Measurements from ENCODE around the gene TRPV5. TPM values are rescaled to one million over a fixed set of nuclear protein-coding genes. Genes with fewer than 3 reads are reported as not detected.
A peak's percentile ranks its signal among the peaks of the same experiment; 100 is the strongest.

Gene TRPV5
- total RNA-seq, 2 experiments from 2014 or later: not detected

DNA sequence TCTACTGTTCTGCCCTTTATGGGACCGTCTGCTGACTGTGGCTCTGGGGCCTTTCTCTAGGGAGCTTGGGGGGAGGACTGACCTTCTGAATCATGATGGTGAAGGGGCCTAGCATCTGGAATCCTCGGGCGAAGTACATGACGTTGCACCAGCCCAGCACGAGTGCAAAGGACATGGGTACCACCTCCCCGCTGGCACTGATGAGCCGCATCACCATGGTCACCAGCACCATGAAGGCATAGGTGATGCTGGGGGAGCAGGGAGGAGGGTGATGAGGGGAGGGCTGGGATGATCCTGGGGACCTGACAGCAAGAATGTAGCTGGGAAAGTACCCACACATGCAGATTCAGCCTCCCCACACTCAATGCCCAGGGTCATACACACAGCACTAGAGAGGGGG is 59.1 kb downstream of the TRPV5 start:
- Mint-ChIP-seq H3K9me3 (ENCODE audit: low read depth) (no peaks in the 10 kb centered on the region), H3K27ac (no peak overlapping the region), H3K4me3 (no peak overlapping the region), H3K27me3 (peaks cover 4% of the 10 kb centered on the region), H3K4me1 (no peaks in the 10 kb centered on the region), H3K36me3 (no peaks in the 10 kb centered on the region)
- ATAC-seq (no peak), DNase-seq (no peak)
- CTCF ChIA-PET: interaction anchor here (0.9 to 3.6 kb wide), 3 partner anchors 20 to 340 kb away, joined by 3 to 22 read pairs (median 21); partner anchors contain the start of gene EPHB6

DNA sequence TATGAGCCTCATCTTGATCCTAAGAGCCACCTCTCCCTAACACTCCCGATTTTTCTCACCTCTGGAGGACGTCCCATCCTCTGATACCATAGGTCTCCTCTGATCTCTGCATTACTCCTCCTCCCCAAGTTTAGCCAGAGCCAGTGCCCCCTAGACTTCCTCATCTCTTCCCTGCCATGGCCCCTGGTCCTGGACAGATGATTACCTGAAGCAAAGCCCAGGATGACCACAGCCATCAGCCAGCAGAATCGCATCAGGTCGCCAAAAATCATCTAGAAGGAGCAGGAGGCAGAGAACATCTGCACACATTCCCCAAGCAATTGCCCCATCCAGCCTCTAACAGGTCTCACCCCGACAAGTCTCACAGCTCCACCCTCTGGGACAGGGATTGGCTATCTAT is 59.7 kb downstream of the TRPV5 start:
- ATAC-seq (no peak), DNase-seq (no peak)
- no peaks in the 10 kb centered on the region for H3K36me3 Mint-ChIP-seq
- H3K4me3 Mint-ChIP-seq: no peak overlapping the region
- no peaks in the 10 kb centered on the region for H3K4me1 Mint-ChIP-seq
- H3K27ac Mint-ChIP-seq: no peak overlapping the region
- no peaks in the 10 kb centered on the region for H3K9me3 Mint-ChIP-seq (ENCODE audit: low read depth)
- no peaks in the 10 kb centered on the region for H3K27me3 Mint-ChIP-seq
- CTCF ChIA-PET: interaction anchor here (0.7 to 3.6 kb wide), 10 partner anchors 8 to 571 kb away, joined by 3 to 22 read pairs (median 4); partner anchors contain the start of gene EPHB6

GRCh38 chr7:142873281-142873784 is 60.2 kb downstream of the TRPV5 start:
- no peaks in the 10 kb centered on the region for H3K4me1 Mint-ChIP-seq
- DNase-seq (peak; percentile 50), ATAC-seq (peak; percentile 54)
- H3K27me3 Mint-ChIP-seq: no peaks in the 10 kb centered on the region
- H3K9me3 Mint-ChIP-seq (ENCODE audit: low read depth): no peaks in the 10 kb centered on the region
- H3K27ac Mint-ChIP-seq: no peak overlapping the region
- no peak overlapping the region for H3K4me3 Mint-ChIP-seq
- CTCF ChIA-PET: interaction anchor here (0.7 to 3.6 kb wide), 19 partner anchors 8 to 570 kb away, joined by 3 to 22 read pairs (median 4); partner anchors contain the start of gene EPHB6
- no peaks in the 10 kb centered on the region for H3K36me3 Mint-ChIP-seq

GRCh38 chr7:142872106-142872675 is 61.4 kb downstream of the TRPV5 start:
- H3K4me3 Mint-ChIP-seq: no peak overlapping the region
- DNase-seq: peak; percentile 11
- H3K27me3 Mint-ChIP-seq: no peaks in the 10 kb centered on the region
- CTCF ChIA-PET: interaction anchor here (1.0 to 3.6 kb wide), 11 partner anchors 9 to 136 kb away, joined by 3 to 22 read pairs (median 6); partner anchors contain the start of gene EPHB6
- no peak overlapping the region for H3K27ac Mint-ChIP-seq
- ATAC-seq: no peak
- H3K36me3 Mint-ChIP-seq: no peaks in the 10 kb centered on the region
- H3K9me3 Mint-ChIP-seq (ENCODE audit: low read depth): no peaks in the 10 kb centered on the region
- H3K4me1 Mint-ChIP-seq: no peaks in the 10 kb centered on the region

DNA sequence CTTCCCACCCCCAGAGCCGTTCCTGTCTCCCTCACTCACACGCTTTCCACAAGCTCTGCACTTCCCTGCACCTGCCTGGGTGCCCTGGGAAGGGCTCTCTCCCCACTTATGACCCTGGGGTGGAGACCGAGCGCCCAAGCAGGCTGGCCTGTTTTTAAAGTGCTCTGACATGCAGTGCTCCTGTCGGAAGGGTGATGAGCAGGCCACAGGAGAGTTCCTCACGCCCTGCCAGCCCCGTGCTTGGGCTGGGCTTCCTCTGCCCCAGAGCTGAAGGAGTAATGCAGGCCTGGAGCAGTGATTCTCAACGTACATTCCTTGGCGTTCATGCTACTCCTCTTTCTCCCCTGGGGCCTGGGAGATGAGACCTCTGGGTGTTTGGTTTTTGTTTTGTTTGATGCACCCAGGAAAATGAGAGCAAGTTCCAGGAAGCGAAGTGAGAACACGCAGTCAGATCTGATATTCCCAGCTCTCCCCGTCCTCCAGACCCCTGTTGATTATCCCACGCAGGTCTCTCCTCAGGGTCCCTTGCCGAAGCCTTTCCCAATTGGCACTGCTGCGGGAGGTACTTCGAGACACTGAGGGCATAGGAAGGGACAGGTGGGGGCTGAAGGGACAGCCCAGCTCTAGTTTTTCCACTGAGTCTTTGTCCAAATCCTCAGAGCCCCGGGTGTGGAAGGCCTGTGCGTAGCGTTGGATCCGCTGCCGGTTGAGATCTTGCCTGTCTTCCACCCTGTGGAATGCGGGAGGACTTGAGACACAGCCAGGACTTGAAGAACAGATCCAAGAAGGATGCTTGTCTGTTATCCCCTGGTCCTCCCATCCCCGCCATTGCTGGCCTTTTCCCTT is 62.1 kb downstream of the TRPV5 start:
- DNase-seq (peak; percentile 22), ATAC-seq (no peak)
- CTCF ChIA-PET: interaction anchor here (1.1 to 3.6 kb wide), 6 partner anchors 11 to 268 kb away, joined by 3 to 22 read pairs (median 5); partner anchors contain the start of gene EPHB6
- Mint-ChIP-seq H3K27me3 (no peaks in the 10 kb centered on the region), H3K4me3 (no peak overlapping the region), H3K27ac (no peak overlapping the region), H3K4me1 (no peaks in the 10 kb centered on the region), H3K9me3 (ENCODE audit: low read depth) (no peaks in the 10 kb centered on the region), H3K36me3 (no peaks in the 10 kb centered on the region)

DNA sequence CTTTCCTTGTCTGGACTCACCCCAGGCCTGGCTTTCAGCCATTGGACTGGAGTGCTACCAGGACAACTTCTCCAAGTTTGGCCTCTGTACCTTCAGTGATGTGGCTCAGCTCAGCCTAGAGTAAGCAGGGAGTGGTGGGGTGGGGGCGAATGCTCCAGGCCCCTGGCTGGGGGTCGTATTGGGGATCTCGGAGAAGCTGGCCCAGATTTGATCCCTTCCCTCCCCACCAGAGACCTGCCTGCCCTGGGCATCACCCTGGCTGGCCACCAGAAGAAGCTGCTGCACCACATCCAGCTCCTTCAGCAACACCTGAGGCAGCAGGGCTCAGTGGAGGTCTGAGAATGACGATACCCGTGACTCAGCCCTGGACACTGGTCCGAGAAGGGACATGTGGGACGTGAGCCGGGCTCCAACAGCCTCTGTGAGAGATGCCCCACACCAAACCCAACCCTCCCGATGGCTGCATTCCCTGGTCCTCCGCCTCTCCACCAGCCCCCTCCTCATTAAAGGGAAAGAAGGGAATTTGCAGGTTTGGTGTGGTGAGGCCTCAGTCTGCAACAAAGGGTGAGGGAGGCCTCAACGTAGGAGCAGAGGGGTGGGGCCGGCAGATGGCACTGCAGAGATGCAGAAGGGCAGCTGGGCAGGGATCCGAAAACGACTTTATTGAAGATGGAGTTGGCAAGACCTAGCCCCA is 62.8 kb downstream of the TRPV5 start:
- Mint-ChIP-seq H3K27me3 (no peaks in the 10 kb centered on the region), H3K4me1 (no peaks in the 10 kb centered on the region), H3K27ac (no peak overlapping the region), H3K4me3 (no peak overlapping the region), H3K9me3 (ENCODE audit: low read depth) (no peaks in the 10 kb centered on the region), H3K36me3 (no peaks in the 10 kb centered on the region)
- CTCF ChIA-PET: interaction anchor here (0.8 to 1.1 kb wide), 2 partner anchors 10 to 267 kb away, joined by 3 read pairs; no protein-coding TSS in a partner anchor
- DNase-seq (peak; percentile 35), ATAC-seq (no peak)

- no peak overlapping the region for H3K4me3 Mint-ChIP-seq
- CTCF ChIA-PET: interaction anchor here (0.8 to 1.1 kb wide), 2 partner anchors 11 to 345 kb away, joined by 3 to 4 read pairs; no protein-coding TSS in a partner anchor
- H3K27me3 Mint-ChIP-seq: no peaks in the 10 kb centered on the region
- H3K4me1 Mint-ChIP-seq: no peaks in the 10 kb centered on the region
- no peaks in the 10 kb centered on the region for H3K36me3 Mint-ChIP-seq
- H3K27ac Mint-ChIP-seq: no peak overlapping the region
- no peaks in the 10 kb centered on the region for H3K9me3 Mint-ChIP-seq (ENCODE audit: low read depth)
- DNase-seq: peak; percentile 35
- no peak for ATAC-seq
Measured at GRCh38 chr7:142870147-142870559, 63.4 kb downstream of the TRPV5 start.

DNA sequence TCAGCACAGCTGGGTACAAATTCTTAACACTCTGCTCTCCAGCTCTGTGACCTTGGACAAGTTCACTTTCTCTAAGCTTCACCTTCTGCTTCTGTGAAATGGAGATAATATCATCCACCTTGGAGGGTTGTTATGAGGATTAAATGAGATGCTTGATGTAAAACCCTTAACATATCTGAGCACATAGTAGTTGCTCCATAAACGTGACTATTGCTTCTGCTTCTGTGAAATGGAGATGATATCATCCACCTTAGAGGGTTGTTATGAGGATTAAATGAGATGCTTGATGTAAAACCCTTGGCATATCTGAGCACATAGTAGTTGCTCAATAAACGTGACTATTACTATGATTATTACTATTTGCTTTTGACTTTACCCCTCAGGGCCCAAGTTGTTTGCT is 64.1 kb downstream of the TRPV5 start:
- Mint-ChIP-seq H3K27me3 (no peaks in the 10 kb centered on the region), H3K4me1 (no peaks in the 10 kb centered on the region), H3K4me3 (no peak overlapping the region), H3K36me3 (no peaks in the 10 kb centered on the region), H3K27ac (no peak overlapping the region), H3K9me3 (ENCODE audit: low read depth) (no peaks in the 10 kb centered on the region)
- DNase-seq: no peak
- no peak for ATAC-seq
- CTCF ChIA-PET: interaction anchor here (1.1 to 1.3 kb wide), 2 partner anchors 12 to 346 kb away, joined by 3 to 4 read pairs; no protein-coding TSS in a partner anchor

DNA sequence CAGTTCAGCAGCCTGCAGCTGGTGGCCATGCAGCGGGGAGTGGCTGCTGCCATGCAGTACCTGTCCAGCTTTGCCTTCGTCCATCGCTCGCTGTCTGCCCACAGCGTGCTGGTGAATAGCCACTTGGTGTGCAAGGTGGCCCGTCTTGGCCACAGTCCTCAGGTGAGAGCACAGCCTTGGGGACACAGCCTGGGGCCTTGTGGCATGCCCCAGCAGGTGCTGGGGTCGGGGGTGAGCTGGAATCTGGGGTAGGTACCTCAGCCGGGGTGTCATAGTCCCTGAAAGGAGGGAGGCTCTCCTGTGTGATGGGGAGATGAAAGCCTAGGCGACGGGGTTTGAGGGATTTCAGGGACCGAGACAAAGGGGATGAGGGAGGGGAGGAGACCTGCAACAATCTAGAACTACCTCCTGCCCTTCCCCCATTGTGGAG is 64.5 kb downstream of the TRPV5 start:
- CTCF ChIA-PET: interaction anchor here (1.1 to 1.3 kb wide), 2 partner anchors 13 to 346 kb away, joined by 3 to 4 read pairs; no protein-coding TSS in a partner anchor
- Mint-ChIP-seq H3K27me3 (no peaks in the 10 kb centered on the region), H3K4me3 (no peak overlapping the region), H3K27ac (no peak overlapping the region), H3K36me3 (no peaks in the 10 kb centered on the region), H3K9me3 (ENCODE audit: low read depth) (no peaks in the 10 kb centered on the region), H3K4me1 (no peaks in the 10 kb centered on the region)
- ATAC-seq (no peak), DNase-seq (peak; percentile 22)

DNA sequence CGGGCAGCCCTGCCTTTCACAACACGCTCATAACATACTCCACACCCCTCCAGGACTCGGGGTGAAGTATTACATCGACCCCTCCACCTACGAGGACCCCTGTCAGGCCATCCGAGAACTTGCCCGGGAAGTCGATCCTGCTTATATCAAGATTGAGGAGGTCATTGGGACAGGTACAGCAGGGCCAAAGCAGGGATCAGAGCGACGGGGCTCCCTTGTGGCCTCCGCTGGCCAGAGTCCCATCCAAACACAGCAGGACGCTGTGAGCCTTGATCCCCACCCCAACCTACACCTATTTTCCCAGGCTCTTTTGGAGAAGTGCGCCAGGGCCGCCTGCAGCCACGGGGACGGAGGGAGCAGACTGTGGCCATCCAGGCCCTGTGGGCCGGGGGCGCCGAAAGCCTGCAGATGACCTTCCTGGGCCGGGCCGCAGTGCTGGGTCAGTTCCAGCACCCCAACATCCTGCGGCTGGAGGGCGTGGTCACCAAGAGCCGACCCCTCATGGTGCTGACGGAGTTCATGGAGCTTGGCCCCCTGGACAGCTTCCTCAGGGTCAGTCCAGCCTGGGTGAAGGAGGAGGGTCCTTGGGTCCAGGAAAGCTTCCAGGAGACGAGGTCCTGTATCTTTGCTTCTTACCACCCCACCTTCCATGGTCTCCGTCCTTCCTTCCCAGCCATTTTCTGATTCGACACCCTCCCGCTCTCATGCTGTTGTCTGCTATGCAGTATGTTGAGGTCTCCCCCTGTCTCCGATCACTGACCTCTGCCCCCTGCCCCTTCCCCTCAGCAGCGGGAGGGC is 65.2 kb downstream of the TRPV5 start:
- no peak for ATAC-seq
- H3K27ac Mint-ChIP-seq: no peak overlapping the region
- H3K4me3 Mint-ChIP-seq: no peak overlapping the region
- DNase-seq: peak; percentile 36
- H3K27me3 Mint-ChIP-seq: no peaks in the 10 kb centered on the region
- no peaks in the 10 kb centered on the region for H3K4me1 Mint-ChIP-seq
- CTCF ChIA-PET: interaction anchor here (1.3 kb wide), 1 partner anchor 13 kb away, joined by 3 read pairs; no protein-coding TSS in a partner anchor
- no peaks in the 10 kb centered on the region for H3K9me3 Mint-ChIP-seq (ENCODE audit: low read depth)
- no peaks in the 10 kb centered on the region for H3K36me3 Mint-ChIP-seq

- no peaks in the 10 kb centered on the region for H3K36me3 Mint-ChIP-seq
- no peaks in the 10 kb centered on the region for H3K4me1 Mint-ChIP-seq
- ATAC-seq: no peak
- DNase-seq: peak; percentile 36
- H3K4me3 Mint-ChIP-seq: no peak overlapping the region
- no peaks in the 10 kb centered on the region for H3K27me3 Mint-ChIP-seq
- no peak overlapping the region for H3K27ac Mint-ChIP-seq
- no peaks in the 10 kb centered on the region for H3K9me3 Mint-ChIP-seq (ENCODE audit: low read depth)
- CTCF ChIA-PET: interaction anchor here (1.1 to 2.0 kb wide), 2 partner anchors 9 to 13 kb away, joined by 3 to 18 read pairs; partner anchors contain the start of gene EPHB6
Measured at GRCh38 chr7:142867398-142868187, 66.0 kb downstream of the TRPV5 start.

DNA sequence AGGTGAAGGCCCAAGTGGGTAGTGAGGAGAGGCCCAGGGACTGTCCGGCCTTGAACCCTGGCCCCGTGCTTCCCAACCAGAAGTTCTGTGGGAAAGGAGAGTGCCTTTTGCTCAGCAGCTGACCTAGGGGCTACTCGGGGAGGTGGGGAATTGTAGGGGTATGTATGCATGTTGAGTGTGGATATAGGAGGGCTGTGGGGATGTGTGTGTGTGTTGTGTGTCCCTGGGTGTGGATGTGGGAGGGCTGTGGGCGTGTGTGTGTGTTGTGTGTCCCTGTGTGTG is 66.5 kb downstream of the TRPV5 start:
- ATAC-seq (no peak), DNase-seq (no peak)
- no peaks in the 10 kb centered on the region for H3K36me3 Mint-ChIP-seq
- no peak overlapping the region for H3K4me3 Mint-ChIP-seq
- no peaks in the 10 kb centered on the region for H3K9me3 Mint-ChIP-seq (ENCODE audit: low read depth)
- H3K4me1 Mint-ChIP-seq: no peaks in the 10 kb centered on the region
- no peaks in the 10 kb centered on the region for H3K27me3 Mint-ChIP-seq
- H3K27ac Mint-ChIP-seq: no peak overlapping the region
- CTCF ChIA-PET: interaction anchor here (1.1 to 2.0 kb wide), 3 partner anchors 8 to 15 kb away, joined by 3 to 18 read pairs (median 4); partner anchors contain the start of gene EPHB6
